HepG2 (cell line): ENCODE results near the gene NEAT1. TPM values are rescaled to one million over a fixed set of nuclear protein-coding genes. Genes with fewer than 3 reads are reported as not detected.

Experiments used
- AGO2 ChIP-seq: fragments of 200-400 bp; formaldehyde crosslinking; optimal IDR thresholded peaks from 2 replicates; pipeline ENCODE3; 2017; ENCODE audit warnings: mild to moderate bottlenecking, low read depth, low read length, moderate library complexity
- ARID4A ChIP-seq: sonication (generic); formaldehyde crosslinking; IDR thresholded peaks from 2 replicates; pipeline ENCODE4 v1.5.0; 2020; ENCODE audit warnings: mild to moderate bottlenecking, missing genetic modification reagents, borderline replicate concordance
- ATF7 ChIP-seq, 2 experiments: fragments of 450-650 bp in 1 of 2; sonication (generic) in 1 of 2; formaldehyde crosslinking in 1 of 2; IDR thresholded peaks; 2 replicates each; pipeline versions ENCODE4 v1.4.0 to v1.6.1; 2016 to 2020; ENCODE audit warnings: antibody characterized with exemption in 1 of 2, mild to moderate bottlenecking in 1 of 2, missing genetic modification reagents in 1 of 2
- ATF7-NPFF ChIP-seq: sonication (generic); formaldehyde crosslinking; IDR thresholded peaks from 2 replicates; pipeline ENCODE4 v1.8.1; 2023; ENCODE audit warnings: mild to moderate bottlenecking, low read depth, missing genetic modification reagents, moderate library complexity
- CHD2 ChIP-seq: IDR thresholded peaks from 2 replicates; pipeline ENCODE4 v1.6.1; 2011; ENCODE audit warnings: low read depth, low read length, improper control_type of control experiment
- DNMT3B ChIP-seq: conservative IDR thresholded peaks from 2 replicates; pipeline ENCODE4 v1.6.1; 2016; ENCODE audit warnings: missing biosample characterization, control low read depth
- FOXA1 ChIP-seq, 2 experiments: fragments of 450-650 bp in 1 of 2; sonication (generic) in 1 of 2; formaldehyde crosslinking in 1 of 2; IDR thresholded peaks; 2 replicates each; pipeline versions ENCODE4 v1.4.0 to v1.6.1; 2016 to 2020; ENCODE audit warnings: missing genetic modification reagents in 1 of 2
- GATA4 ChIP-seq: sonication (generic); IDR thresholded peaks from 2 replicates; pipeline ENCODE4 v1.6.1; 2016; ENCODE audit warnings: antibody characterized with exemption, low read depth, borderline replicate concordance
- MXD4 ChIP-seq: IDR thresholded peaks from 2 replicates; pipeline ENCODE4 v1.6.1; 2016; ENCODE audit warnings: mild to moderate bottlenecking, missing biosample characterization, missing genetic modification reagents
- POLR2AphosphoS2 ChIP-seq: IDR thresholded peaks from 2 replicates; pipeline ENCODE4 v1.6.1; 2011; ENCODE audit warnings: low read depth, low read length, improper control_type of control experiment
- RFX5 ChIP-seq: IDR thresholded peaks from 2 replicates; pipeline ENCODE4 v1.6.1; 2011; ENCODE audit warnings: low read depth, low read length, improper control_type of control experiment
- RXRB ChIP-seq: IDR thresholded peaks from 2 replicates; pipeline ENCODE4 v1.6.1; 2016; ENCODE audit warnings: borderline replicate concordance, missing genetic modification reagents, missing compliant biosample characterization
- SMAD9 ChIP-seq: sonication (generic); formaldehyde crosslinking; IDR thresholded peaks from 2 replicates; pipeline ENCODE4 v1.5.1; 2020; ENCODE audit warnings: mild to moderate bottlenecking, missing genetic modification reagents
- ZNF547 ChIP-seq: sonication (generic); formaldehyde crosslinking; IDR thresholded peaks from 2 replicates; pipeline ENCODE4 v1.5.1; 2020; ENCODE audit warnings: mild to moderate bottlenecking, missing genetic modification reagents
- ZNF556 ChIP-seq: sonication (generic); formaldehyde crosslinking; IDR thresholded peaks from 2 replicates; pipeline ENCODE4 v1.4.0; 2020; ENCODE audit warnings: mild to moderate bottlenecking, missing genetic modification reagents, borderline replicate concordance
- ZNF691 ChIP-seq: sonication (generic); formaldehyde crosslinking; IDR thresholded peaks from 2 replicates; pipeline ENCODE4 v1.4.0; 2020; ENCODE audit warnings: missing genetic modification reagents, low read depth, mild to moderate bottlenecking, borderline replicate concordance
- ZNF761 ChIP-seq: sonication (generic); formaldehyde crosslinking; conservative IDR thresholded peaks from 2 replicates; pipeline ENCODE4 v1.4.0; 2020; ENCODE audit warnings: mild to moderate bottlenecking, missing genetic modification reagents
- ZNF768 ChIP-seq: sonication (generic); formaldehyde crosslinking; IDR thresholded peaks from 2 replicates; pipeline ENCODE4 v1.4.0; 2020; ENCODE audit warnings: missing genetic modification reagents
- ZNF816 ChIP-seq: sonication (generic); formaldehyde crosslinking; IDR thresholded peaks from 2 replicates; pipeline ENCODE4 v1.8.0; 2022; ENCODE audit warnings: missing genetic modification reagents, mild to moderate bottlenecking, borderline replicate concordance
- polyA plus RNA-seq, 8 experiments: library from polyadenylated mRNA; depleted of rRNA in 3 of 8; stranded (reverse) in 7 of 8; unstranded in 1 of 8; fragments of >200 nt; fragmentation: Illumina TruSeq in 4 of 8; extraction: Trizol in 4 of 8; gene quantifications; 2 replicates each; pipeline versions ENCODE4 v1.2.1 to v1.2.3, GENCODE V29; 2011 to 2016; ENCODE audit warnings: low read depth in 4 of 8, missing spikeins in 1 of 8, mixed read lengths in 1 of 8; ENCODE audit not compliant: insufficient read depth in 1 of 8
- total RNA-seq, 5 experiments: library from RNA; depleted of rRNA; stranded (reverse); fragments of >200 nt; fragmentation: Illumina TruSeq; extraction: Trizol; gene quantifications; 2 replicates each; pipeline ENCODE4 v1.2.3, GENCODE V29; 2016; ENCODE audit warnings: low read depth in 1 of 5
- TF ChIP-seq, protein P1 (sequence below): sonication (generic); formaldehyde crosslinking; IDR thresholded peaks from 2 replicates; pipeline ENCODE4 v1.9.0; 2021; ENCODE audit warnings: missing genetic modification reagents, mild to moderate bottlenecking, borderline replicate concordance
- TF ChIP-seq, protein P2 (sequence below): sonication (generic); formaldehyde crosslinking; IDR thresholded peaks from 2 replicates; pipeline ENCODE4 v1.9.0; 2021; ENCODE audit warnings: missing genetic modification reagents, borderline replicate concordance

NEAT1 gene
- total and polyA plus RNA-seq, 2 of the 13 experiments (the other 11 are each of a cell fraction or from before 2014, with no cell fraction given) = 20.5 to 41.2 TPM

GRCh38 chr11:65454696-65455456 lies 32.3 kb downstream of the NEAT1 start (continued):
- TF ChIP-seq ZNF761 (CRISPR knock-in tag) (0 out of 2 replicates have a peak, but pooled peaks have one; percentile 34), ZNF691 (no peak; the same call in 1 of the 2 replicates), ARID4A (CRISPR knock-in tag) (peak; percentile 50; the same call in 1 of the 2 replicates), CHD2 (no peak), MXD4 (CRISPR knock-in tag) (no peak; the same call in 1 of the 2 replicates), ATF7-NPFF (0 out of 2 replicates have a peak, but pooled peaks have one; percentile 70), FOXA1 (IDR thresholded peaks at IDR 0.05) (no peak), FOXA1 (CRISPR knock-in tag; IDR thresholded peaks at IDR 0.05) (no peak), GATA4 (peak; percentile 71; the same call in 1 of the 2 replicates), POLR2AphosphoS2 (no peak), ZNF768 (CRISPR knock-in tag) (no peak), DNMT3B (CRISPR knock-in tag) (no peak), RFX5 (no peak), RXRB (CRISPR knock-in tag) (peak; percentile 59; the same call in 1 of the 2 replicates), ATF7 (IDR thresholded peaks at IDR 0.05) (no peak), ATF7 (CRISPR knock-in tag; IDR thresholded peaks at IDR 0.05) (no peak), SMAD9 (no peak), AGO2 (peak; percentile 31), ZNF556 (peak; percentile 47; the same call in 1 of the 2 replicates), ZNF547 (CRISPR knock-in tag) (no peak), ZNF816 (CRISPR knock-in tag) (no peak)
- TF ChIP-seq, protein P1, sequence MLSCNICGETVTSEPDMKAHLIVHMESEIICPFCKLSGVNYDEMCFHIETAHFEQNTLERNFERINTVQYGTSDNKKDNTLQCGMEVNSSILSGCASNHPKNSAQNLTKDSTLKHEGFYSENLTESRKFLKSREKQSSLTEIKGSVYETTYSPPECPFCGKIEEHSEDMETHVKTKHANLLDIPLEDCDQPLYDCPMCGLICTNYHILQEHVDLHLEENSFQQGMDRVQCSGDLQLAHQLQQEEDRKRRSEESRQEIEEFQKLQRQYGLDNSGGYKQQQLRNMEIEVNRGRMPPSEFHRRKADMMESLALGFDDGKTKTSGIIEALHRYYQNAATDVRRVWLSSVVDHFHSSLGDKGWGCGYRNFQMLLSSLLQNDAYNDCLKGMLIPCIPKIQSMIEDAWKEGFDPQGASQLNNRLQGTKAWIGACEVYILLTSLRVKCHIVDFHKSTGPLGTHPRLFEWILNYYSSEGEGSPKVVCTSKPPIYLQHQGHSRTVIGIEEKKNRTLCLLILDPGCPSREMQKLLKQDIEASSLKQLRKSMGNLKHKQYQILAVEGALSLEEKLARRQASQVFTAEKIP = no peak
- TF ChIP-seq, protein P2, sequence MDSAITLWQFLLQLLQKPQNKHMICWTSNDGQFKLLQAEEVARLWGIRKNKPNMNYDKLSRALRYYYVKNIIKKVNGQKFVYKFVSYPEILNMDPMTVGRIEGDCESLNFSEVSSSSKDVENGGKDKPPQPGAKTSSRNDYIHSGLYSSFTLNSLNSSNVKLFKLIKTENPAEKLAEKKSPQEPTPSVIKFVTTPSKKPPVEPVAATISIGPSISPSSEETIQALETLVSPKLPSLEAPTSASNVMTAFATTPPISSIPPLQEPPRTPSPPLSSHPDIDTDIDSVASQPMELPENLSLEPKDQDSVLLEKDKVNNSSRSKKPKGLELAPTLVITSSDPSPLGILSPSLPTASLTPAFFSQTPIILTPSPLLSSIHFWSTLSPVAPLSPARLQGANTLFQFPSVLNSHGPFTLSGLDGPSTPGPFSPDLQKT = no peak
